Memory B cell (primary cell): Measurements from ENCODE around the gene CASP5.
A peak's percentile ranks its signal among the peaks of the same experiment; 100 is the strongest.
"Not testable (repeated sequence)": the region's sequence is repeated elsewhere in the genome, so short reads cannot be mapped to it uniquely, and the experiment has no call there.

Experiments used
- ATAC-seq: fragments of 150-1000 bp; cut with Tn5 transposase; 2 replicates; pipeline ENCODE4 v1.10.0; 2021; ENCODE audit warnings: low read depth, mild to moderate bottlenecking, moderate library complexity
- DNase-seq, 2 donors: peaks; one replicate each; pipeline ENCODE4 v3.0.0; 2022; ENCODE audit warnings: low spot score in 2 of 2
- H3K27ac Mint-ChIP-seq: one replicate; pipeline ENCODE4 v1.8.0; 2022; ENCODE audit warnings: mild to moderate bottlenecking, moderate library complexity, mixed read lengths
- H3K27me3 Mint-ChIP-seq: one replicate; pipeline ENCODE4 v1.8.0; 2022; ENCODE audit warnings: mixed read lengths
- H3K36me3 Mint-ChIP-seq: one replicate; pipeline ENCODE4 v1.8.0; 2022; ENCODE audit warnings: mild to moderate bottlenecking, mixed read lengths
- H3K4me1 Mint-ChIP-seq: one replicate; pipeline ENCODE4 v1.8.0; 2022; ENCODE audit warnings: mixed read lengths
- H3K4me3 Mint-ChIP-seq: one replicate; pipeline ENCODE4 v1.8.0; 2022; ENCODE audit warnings: mild to moderate bottlenecking, moderate library complexity, mixed read lengths
- H3K9me3 Mint-ChIP-seq: one replicate; pipeline ENCODE4 v1.8.0; 2022; ENCODE audit warnings: mixed read lengths

The CASP5 gene

GRCh38 chr11:105005451-105005845 lies 17.5 kb downstream of the CASP5 start:
- Mint-ChIP-seq H3K36me3 (no peaks in the 10 kb centered on the region), H3K4me1 (peaks cover 6% of the 10 kb centered on the region), H3K27ac (no peak overlapping the region), H3K9me3 (no peaks in the 10 kb centered on the region), H3K4me3 (no peak overlapping the region), H3K27me3 (no peaks in the 10 kb centered on the region)
- DNase-seq = no peak
- ATAC-seq = no peak

GRCh38 chr11:105004021-105004420 lies 18.9 kb downstream of the CASP5 start:
- H3K9me3 Mint-ChIP-seq = no peaks in the 10 kb centered on the region
- no peak overlapping the region for H3K4me3 Mint-ChIP-seq
- no peak for ATAC-seq
- H3K36me3 Mint-ChIP-seq = no peaks in the 10 kb centered on the region
- H3K27me3 Mint-ChIP-seq = no peaks in the 10 kb centered on the region
- no peak overlapping the region for H3K27ac Mint-ChIP-seq
- DNase-seq = no peak
- peaks cover 6% of the 10 kb centered on the region for H3K4me1 Mint-ChIP-seq

- Mint-ChIP-seq H3K27me3 (no peaks in the 10 kb centered on the region), H3K4me1 (peaks cover 6% of the 10 kb centered on the region), H3K4me3 (no peak overlapping the region), H3K36me3 (no peaks in the 10 kb centered on the region), H3K27ac (no peak overlapping the region), H3K9me3 (no peaks in the 10 kb centered on the region)
- DNase-seq (no peak), ATAC-seq (no peak)
These were observed 19.8 kb downstream of the CASP5 start for GRCh38 chr11:105003151-105003550.

- no peak overlapping the region for H3K27ac Mint-ChIP-seq
- H3K4me1 Mint-ChIP-seq = peaks cover 6% of the 10 kb centered on the region
- H3K4me3 Mint-ChIP-seq = no peak overlapping the region
- H3K36me3 Mint-ChIP-seq = no peaks in the 10 kb centered on the region
- H3K9me3 Mint-ChIP-seq = no peaks in the 10 kb centered on the region
- ATAC-seq = peak; percentile 85
- H3K27me3 Mint-ChIP-seq = no peaks in the 10 kb centered on the region
- peak; percentile 42 for DNase-seq
These were observed 22.2 kb downstream of the CASP5 start for GRCh38 chr11:105000797-105001196.

- Mint-ChIP-seq H3K27ac (no peak overlapping the region), H3K9me3 (no peaks in the 10 kb centered on the region), H3K4me1 (peaks cover 6% of the 10 kb centered on the region), H3K27me3 (no peaks in the 10 kb centered on the region), H3K36me3 (no peaks in the 10 kb centered on the region), H3K4me3 (no peak overlapping the region)
- ATAC-seq (peak; percentile 55), DNase-seq (no peak)
These were observed 22.8 kb downstream of the CASP5 start for GRCh38 chr11:105000167-105000566.

- Mint-ChIP-seq H3K27ac (no peak overlapping the region), H3K4me3 (no peak overlapping the region), H3K4me1 (peaks cover 6% of the 10 kb centered on the region), H3K9me3 (no peaks in the 10 kb centered on the region), H3K27me3 (no peaks in the 10 kb centered on the region), H3K36me3 (no peaks in the 10 kb centered on the region)
- DNase-seq (no peak), ATAC-seq (no peak)
These were observed 23.2 kb downstream of the CASP5 start for GRCh38 chr11:104999721-105000120.

- Mint-ChIP-seq H3K27me3 (no peaks in the 10 kb centered on the region), H3K9me3 (no peaks in the 10 kb centered on the region), H3K27ac (no peak overlapping the region), H3K36me3 (no peaks in the 10 kb centered on the region), H3K4me1 (peaks cover 11% of the 10 kb centered on the region), H3K4me3 (no peak overlapping the region)
- ATAC-seq = no peak
- DNase-seq = no peak
These were observed 25.7 kb downstream of the CASP5 start for GRCh38 chr11:104997288-104997687.

GRCh38 chr11:104995001-104995408 lies 28.0 kb downstream of the CASP5 start:
- H3K27ac Mint-ChIP-seq = no peak overlapping the region
- no peaks in the 10 kb centered on the region for H3K36me3 Mint-ChIP-seq
- no peak for ATAC-seq
- peaks cover 5% of the 10 kb centered on the region for H3K4me1 Mint-ChIP-seq
- H3K9me3 Mint-ChIP-seq = no peaks in the 10 kb centered on the region
- no peaks in the 10 kb centered on the region for H3K27me3 Mint-ChIP-seq
- H3K4me3 Mint-ChIP-seq = no peak overlapping the region
- no peak for DNase-seq

- H3K4me3 Mint-ChIP-seq = no peak overlapping the region
- ATAC-seq (no peak), DNase-seq (no peak)
- no peak overlapping the region for H3K27ac Mint-ChIP-seq
- H3K27me3 Mint-ChIP-seq = no peaks in the 10 kb centered on the region
- no peaks in the 10 kb centered on the region for H3K9me3 Mint-ChIP-seq
- H3K36me3 Mint-ChIP-seq = no peaks in the 10 kb centered on the region
- H3K4me1 Mint-ChIP-seq = peaks cover 5% of the 10 kb centered on the region
These were observed 30.2 kb downstream of the CASP5 start for GRCh38 chr11:104992781-104993180.

GRCh38 chr11:104991994-104992393 lies 31.0 kb downstream of the CASP5 start:
- peaks cover 5% of the 10 kb centered on the region for H3K4me1 Mint-ChIP-seq

GRCh38 chr11:104984808-104985207 lies 38.2 kb downstream of the CASP5 start:
- no peak for ATAC-seq
- H3K9me3 Mint-ChIP-seq = peaks cover 2% of the 10 kb centered on the region
- no peak overlapping the region for H3K4me3 Mint-ChIP-seq
- H3K4me1 Mint-ChIP-seq = no peaks in the 10 kb centered on the region
- no peaks in the 10 kb centered on the region for H3K27me3 Mint-ChIP-seq
- H3K27ac Mint-ChIP-seq = no peak overlapping the region
- no peaks in the 10 kb centered on the region for H3K36me3 Mint-ChIP-seq
- DNase-seq = no peak

More at GRCh38 chr11:104991994-104992393, 31.0 kb downstream of the CASP5 start:
- H3K27me3 Mint-ChIP-seq = no peaks in the 10 kb centered on the region
- no peak for DNase-seq
- peaks cover 2% of the 10 kb centered on the region for H3K9me3 Mint-ChIP-seq
- H3K36me3 Mint-ChIP-seq = no peaks in the 10 kb centered on the region
- no peak overlapping the region for H3K27ac Mint-ChIP-seq
- H3K4me3 Mint-ChIP-seq = no peak overlapping the region
- no peak for ATAC-seq

- H3K27ac Mint-ChIP-seq = no peak overlapping the region
- H3K9me3 Mint-ChIP-seq = no peaks in the 10 kb centered on the region
- no peaks in the 10 kb centered on the region for H3K27me3 Mint-ChIP-seq
- no peak overlapping the region for H3K4me3 Mint-ChIP-seq
- ATAC-seq (no peak), DNase-seq (no peak)
- peaks cover 3% of the 10 kb centered on the region for H3K4me1 Mint-ChIP-seq
- no peaks in the 10 kb centered on the region for H3K36me3 Mint-ChIP-seq
These were observed 43.1 kb downstream of the CASP5 start for GRCh38 chr11:104979839-104980238.

GRCh38 chr11:104973616-104974015 lies 49.4 kb downstream of the CASP5 start:
- Mint-ChIP-seq H3K4me1 (peaks cover 5% of the 10 kb centered on the region), H3K36me3 (peaks cover 5% of the 10 kb centered on the region), H3K9me3 (peaks cover 2% of the 10 kb centered on the region), H3K4me3 (no peak overlapping the region), H3K27ac (no peak overlapping the region), H3K27me3 (no peaks in the 10 kb centered on the region)
- DNase-seq (no peak), ATAC-seq (no peak)

- not testable (repeated sequence) for H3K36me3 Mint-ChIP-seq, H3K27me3 Mint-ChIP-seq, H3K4me3 Mint-ChIP-seq, H3K4me1 Mint-ChIP-seq, DNase-seq, H3K27ac Mint-ChIP-seq, ATAC-seq, H3K9me3 Mint-ChIP-seq
These were observed 50.0 kb downstream of the CASP5 start for GRCh38 chr11:104972924-104973323.

GRCh38 chr11:104970756-104971155 lies 52.2 kb downstream of the CASP5 start:
- DNase-seq = no peak
- Mint-ChIP-seq H3K9me3 (peaks cover 2% of the 10 kb centered on the region), H3K4me3 (no peak overlapping the region), H3K36me3 (peaks cover 7% of the 10 kb centered on the region), H3K4me1 (peaks cover 21% of the 10 kb centered on the region), H3K27me3 (no peaks in the 10 kb centered on the region), H3K27ac (no peak overlapping the region)
- no peak for ATAC-seq
